GM19240 (cell line): ENCODE results near the gene HOXA10.

ENCODE experiments used
- DNase-seq: peaks from one replicate; pipeline ENCODE4 v3.0.0; 2011; ENCODE audit warnings: low spot score; ENCODE audit not compliant: insufficient read length

HOXA10 gene

DNA sequence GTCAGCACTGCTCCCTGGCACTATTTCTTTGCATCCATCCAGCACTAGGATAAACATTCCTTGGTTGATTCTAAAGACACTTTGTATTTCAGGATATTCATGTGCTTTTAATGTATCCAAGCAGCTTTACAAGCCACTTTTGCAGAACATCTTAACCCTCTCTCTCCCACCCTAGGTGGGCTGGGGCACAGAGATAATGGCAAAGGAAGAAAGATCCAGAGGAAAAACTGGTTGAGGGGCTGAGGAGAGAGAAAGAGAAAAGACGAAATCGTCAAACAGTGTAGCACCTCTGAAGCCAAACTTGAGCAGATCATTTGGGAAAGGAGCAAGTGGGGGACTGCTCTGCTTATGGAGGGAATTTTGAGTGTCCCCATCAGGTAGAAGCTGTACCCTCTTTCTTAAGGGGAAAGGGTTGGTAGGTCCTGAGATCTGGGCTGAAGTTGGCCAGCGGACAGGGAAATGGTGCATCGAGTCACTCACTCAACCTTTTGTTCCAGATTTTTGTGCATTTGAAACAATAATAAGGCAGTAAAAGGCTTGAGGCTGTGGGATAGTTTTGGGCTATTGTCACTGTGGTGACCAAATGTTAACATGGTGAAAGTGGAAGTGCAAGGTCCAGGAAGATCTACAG lies 30.0 kb upstream of the HOXA10 start:
- DNase-seq = no peak

GRCh38 chr7:27203365-27203953 lies 29.3 kb upstream of the HOXA10 start:
- DNase-seq = no peak

DNA sequence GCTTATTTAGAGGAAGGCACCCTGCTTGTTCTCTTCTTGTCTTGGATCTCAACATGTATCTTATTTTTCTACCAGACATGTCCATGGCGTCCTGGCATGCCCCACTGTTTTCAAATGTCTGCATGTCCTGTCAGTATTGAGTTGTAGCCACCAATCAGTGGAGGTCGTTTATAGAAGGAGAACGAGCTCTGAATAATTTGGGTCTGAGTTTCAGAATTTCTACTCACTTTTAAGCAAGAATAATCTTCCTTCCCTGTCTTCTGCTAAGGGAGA lies 28.7 kb upstream of the HOXA10 start:
- no peak for DNase-seq

- DNase-seq = no peak
These were observed 28.1 kb upstream of the HOXA10 start for GRCh38 chr7:27202018-27202861.

GRCh38 chr7:27201580-27202017 lies 27.5 kb upstream of the HOXA10 start:
- DNase-seq = no peak

DNA sequence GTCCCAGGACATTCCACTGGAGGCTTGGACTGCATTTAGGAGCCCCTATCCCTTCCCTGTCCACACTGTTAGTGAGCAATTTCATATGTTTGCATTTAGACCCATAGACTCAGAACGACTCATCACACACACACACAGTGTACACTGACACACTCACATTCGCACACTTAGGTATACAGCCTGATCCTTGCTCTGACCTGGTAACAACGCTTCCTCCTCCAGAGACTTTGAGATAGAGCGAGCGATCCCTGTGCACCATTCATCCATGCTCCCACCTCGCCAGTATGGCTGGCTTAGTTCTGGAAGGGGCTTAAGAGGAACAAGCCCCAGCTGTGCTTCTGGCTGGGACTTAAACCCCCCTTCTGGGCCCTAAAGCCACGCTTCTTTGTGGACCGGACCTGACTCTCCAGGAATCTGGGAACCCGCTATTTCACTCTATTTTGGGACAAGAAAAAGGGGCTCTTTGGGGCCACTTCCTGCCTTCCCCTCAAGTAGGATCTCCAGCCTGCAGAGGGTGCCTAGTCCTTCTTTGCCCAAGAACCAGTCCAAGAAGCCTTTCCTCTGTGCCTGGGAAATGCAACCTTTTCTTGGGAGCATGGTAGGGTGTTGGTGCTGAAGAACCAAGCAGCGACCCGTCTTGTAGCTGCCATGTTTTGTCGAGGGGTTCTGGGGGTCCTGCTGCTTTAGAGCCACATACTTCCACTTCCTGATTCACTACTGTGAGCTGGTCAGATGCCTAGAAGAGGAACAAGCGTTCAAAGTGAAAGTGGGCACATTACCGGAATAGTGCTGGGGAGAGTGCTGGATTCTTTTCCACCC lies 26.9 kb upstream of the HOXA10 start:
- DNase-seq = no peak

GRCh38 chr7:27199849-27200760 lies 26.0 kb upstream of the HOXA10 start, which contains the start of gene HOXA13:
TSS of gene HOXA13 (minus strand) at chr7:27200091. CDS start at chr7:27200077, 14 bp downstream.
- no peak for DNase-seq

DNA sequence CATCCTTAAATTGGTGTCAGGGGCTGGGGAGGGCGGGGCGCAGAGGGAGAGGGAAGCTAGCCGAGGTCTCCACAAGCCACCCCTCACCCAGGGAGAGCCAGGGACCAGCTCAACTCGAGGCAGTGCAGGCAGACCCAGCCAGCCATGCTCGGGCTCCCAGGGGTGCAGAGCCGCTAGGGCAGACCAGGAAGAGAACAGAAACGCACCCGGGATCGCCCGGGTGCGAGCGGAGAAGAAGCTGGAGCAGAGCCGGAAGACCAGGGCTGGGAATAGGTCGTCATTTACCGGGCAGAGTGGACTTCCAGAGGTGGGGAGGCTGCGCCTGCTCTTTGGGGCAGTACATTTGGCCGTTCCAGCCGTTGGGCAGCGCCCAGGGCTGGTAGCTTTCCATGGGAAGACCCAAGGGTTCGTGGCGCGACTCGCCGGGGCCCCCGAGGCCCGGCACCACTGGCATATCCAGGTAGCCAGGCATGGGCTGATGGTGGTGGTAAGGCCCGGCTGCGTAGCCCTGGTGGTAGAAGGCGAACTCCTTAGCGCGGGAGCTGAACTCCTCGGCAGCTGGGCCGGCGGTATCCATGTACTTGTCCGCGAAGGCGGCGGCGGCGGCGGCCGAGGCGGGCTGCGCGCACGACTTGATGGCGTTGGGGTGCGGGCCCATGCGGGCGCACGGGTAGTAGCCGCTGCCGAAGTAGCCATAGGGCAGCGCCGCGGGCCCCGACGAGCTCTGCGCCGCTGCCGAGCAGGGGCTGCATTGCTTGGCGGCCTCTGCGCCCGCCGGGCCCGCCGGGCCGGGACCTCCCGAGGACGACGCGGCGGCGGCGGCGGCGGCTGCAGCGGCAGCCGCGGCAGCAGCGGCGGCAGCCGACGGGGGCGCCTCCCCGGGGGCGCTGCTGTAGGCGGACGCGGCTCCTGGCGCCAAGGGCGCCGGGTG lies 25.0 kb upstream of the HOXA10 start:
- no peak for DNase-seq

- no peak for DNase-seq
These were observed 24.2 kb upstream of the HOXA10 start for GRCh38 chr7:27198138-27198841.

GRCh38 chr7:27197137-27198042 lies 23.3 kb upstream of the HOXA10 start:
- DNase-seq = no peak

- peak; percentile 77 for DNase-seq
These were observed 22.2 kb upstream of the HOXA10 start for GRCh38 chr7:27196287-27196767.

- DNase-seq = no peak
These were observed 20.7 kb upstream of the HOXA10 start for GRCh38 chr7:27194686-27195379.

DNA sequence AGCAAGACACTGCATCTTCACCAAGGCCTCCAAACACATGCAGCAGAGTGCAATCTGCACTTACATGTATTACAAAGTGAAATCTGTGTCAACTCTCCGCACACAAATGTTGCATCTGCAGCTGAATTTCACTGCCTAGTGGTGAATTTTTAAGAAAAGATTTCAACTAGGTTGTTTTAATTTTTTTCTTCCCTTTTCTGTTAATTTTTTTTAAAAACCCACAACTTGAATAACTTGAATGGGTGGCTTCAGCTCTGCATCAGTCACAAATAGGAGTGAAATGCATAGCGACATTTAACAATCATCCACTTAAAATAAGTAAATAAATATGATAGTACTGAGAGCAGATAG lies 19.9 kb upstream of the HOXA10 start:
- DNase-seq = no peak

GRCh38 chr7:27193335-27194001 lies 19.3 kb upstream of the HOXA10 start:
- no peak for DNase-seq

GRCh38 chr7:27192546-27193334 lies 18.6 kb upstream of the HOXA10 start:
- no peak for DNase-seq
